ENCODE results near the gene MARK4.

DNA sequence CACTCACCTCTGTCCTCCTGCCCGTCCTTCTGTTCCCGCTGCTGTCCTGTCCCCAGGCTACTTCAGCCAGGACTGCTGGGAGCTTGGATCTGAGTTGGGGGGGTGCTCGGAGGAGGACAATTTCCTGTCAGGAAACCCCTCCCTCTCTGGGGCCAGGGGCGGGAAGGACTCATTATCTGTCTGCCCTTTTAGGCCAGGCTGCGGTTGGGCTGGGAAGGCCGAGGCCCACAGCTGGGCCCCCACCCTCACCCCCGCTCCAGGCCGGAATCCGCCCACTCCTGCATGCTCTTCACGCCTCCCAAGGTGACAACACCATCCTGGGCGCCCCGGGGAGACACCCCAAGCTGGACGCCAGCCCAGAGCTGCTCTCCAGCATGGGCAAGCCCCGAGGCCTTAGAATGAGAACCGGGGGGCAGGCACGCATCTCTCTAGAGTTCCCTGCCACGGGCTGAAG is 5.7 kb upstream of the MARK4 start, which contains the start of gene EXOC3L2:
- TF ChIP-seq, protein P1, sequence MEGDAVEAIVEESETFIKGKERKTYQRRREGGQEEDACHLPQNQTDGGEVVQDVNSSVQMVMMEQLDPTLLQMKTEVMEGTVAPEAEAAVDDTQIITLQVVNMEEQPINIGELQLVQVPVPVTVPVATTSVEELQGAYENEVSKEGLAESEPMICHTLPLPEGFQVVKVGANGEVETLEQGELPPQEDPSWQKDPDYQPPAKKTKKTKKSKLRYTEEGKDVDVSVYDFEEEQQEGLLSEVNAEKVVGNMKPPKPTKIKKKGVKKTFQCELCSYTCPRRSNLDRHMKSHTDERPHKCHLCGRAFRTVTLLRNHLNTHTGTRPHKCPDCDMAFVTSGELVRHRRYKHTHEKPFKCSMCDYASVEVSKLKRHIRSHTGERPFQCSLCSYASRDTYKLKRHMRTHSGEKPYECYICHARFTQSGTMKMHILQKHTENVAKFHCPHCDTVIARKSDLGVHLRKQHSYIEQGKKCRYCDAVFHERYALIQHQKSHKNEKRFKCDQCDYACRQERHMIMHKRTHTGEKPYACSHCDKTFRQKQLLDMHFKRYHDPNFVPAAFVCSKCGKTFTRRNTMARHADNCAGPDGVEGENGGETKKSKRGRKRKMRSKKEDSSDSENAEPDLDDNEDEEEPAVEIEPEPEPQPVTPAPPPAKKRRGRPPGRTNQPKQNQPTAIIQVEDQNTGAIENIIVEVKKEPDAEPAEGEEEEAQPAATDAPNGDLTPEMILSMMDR (conservative IDR thresholded peaks at IDR 0.05 in 1 of 2, IDR thresholded peaks at IDR 0.05 in 1 of 2; ENCODE audit: extremely low read depth in 1 of 2, insufficient read depth in 1 of 2, low read depth in 1 of 2, low read length in 2 of 2), result no peak
- no peak for TF ChIP-seq EZH2 (IDR thresholded peaks at IDR 0.05; ENCODE audit: borderline replicate concordance, low read length)
